HK-2 (cell line): ENCODE data around the gene CDHR3.
A peak's percentile ranks its signal among the peaks of the same experiment; 100 is the strongest.
"Not testable (repeated sequence)": the region's sequence is repeated elsewhere in the genome, so short reads cannot be mapped to it uniquely, and the experiment has no call there.

Experiments
- DNase-seq: peaks from one replicate; pipeline ENCODE4 v3.0.0-alpha.2; 2018; ENCODE audit not compliant: unreplicated experiment

CDHR3 gene

DNA sequence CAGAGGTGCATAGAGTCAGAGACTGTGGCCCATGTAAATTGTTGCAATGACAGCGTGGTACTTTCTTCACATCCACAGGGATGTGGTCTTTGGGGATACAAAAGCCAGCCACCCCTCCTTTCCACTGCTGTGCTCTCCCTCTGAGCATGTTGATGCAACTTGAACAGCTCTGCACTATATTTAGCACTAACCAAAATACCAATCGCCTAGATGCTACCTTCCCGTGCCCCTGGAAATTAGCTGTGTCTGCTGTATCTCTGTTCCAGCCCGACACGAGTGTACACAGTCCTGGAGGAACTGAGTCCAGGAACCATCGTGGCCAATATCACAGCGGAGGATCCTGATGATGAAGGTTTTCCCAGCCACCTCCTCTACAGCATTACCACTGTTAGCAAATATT lies 38.1 kb downstream of the CDHR3 start:
- no peak for DNase-seq

DNA sequence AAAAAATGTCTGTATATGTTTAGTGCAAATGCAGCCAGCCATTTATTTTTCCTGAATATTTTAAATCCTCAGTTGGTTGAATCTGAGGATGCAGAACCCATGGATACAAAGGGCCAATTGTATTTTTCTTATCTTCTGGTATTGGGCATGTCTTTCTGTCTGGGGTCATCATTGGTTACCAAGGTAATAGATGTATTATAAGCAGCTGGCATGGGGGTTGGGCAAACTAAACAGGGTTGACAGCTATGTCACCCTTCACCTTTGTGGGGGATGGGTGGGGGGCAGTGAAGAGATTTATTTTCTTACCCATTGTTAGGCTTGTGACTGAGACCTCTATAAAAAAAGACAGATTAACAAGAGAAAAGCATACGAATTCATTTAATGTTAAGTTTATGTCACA lies 38.8 kb downstream of the CDHR3 start:
- DNase-seq: no peak

DNA sequence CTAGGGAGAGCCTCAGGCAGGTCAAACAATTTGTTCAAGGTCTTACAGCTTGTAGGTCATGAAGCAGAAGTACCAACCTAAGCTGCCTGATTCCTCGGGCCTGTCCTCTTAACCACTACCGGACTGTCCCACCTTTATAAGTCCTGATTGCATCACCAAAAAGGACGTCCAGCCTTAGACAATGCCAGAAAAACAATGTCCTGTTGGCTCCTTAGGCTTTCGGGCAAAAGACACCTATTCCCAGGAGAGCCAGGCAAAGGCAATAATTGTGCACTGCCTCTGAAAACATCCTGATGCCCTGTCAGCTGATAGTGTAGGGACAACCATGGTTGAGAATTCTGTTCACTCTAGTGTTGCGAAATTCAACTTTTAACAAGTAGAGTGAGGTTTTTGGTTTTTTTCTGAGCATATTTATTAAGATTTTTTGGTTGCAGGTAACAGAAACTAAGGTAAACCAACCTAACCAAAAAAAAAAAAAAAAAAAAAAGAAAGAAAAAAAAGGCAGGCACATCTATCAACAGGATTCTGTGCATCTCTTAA lies 40.5 kb downstream of the CDHR3 start:
- DNase-seq: no peak

DNA sequence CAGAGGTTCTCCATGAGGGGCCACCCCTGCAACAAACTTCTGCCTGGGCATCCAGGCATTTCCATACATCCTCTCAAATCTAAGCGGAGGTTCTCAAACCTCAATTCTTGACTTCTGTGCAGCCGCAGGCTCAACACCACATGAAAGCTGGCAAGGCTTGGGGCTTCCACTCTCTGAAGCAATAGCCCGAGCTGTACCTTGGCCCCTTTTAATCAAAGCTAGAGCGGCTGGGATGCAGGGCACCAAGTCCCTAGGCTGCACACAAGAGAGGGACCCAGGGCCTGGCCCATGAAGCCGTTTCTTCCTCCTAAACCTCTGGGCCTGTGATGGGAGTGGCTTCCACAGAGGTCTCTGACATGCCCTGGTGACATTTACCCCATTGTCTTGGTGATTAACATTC lies 43.8 kb downstream of the CDHR3 start:
- DNase-seq: no peak

DNA sequence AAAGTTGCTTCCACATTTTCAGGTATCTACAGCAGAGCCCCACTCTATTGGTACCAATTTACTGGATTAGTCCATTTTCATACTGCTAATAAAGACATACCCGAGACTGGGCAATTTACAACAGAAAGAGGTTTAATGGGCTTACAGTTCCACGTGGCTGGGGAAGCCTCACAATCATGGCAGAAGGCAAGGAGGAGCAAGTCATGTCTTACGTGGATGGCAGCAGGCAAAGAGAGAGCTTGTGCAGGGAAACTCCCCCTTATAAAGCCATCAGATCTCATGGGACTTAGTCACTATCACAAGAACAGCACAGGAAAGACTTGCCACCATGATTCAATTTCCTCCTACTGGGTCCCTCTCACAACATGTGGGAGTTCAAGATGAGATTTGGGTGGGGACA lies 44.7 kb downstream of the CDHR3 start:
- DNase-seq: not testable (repeated sequence)

DNA sequence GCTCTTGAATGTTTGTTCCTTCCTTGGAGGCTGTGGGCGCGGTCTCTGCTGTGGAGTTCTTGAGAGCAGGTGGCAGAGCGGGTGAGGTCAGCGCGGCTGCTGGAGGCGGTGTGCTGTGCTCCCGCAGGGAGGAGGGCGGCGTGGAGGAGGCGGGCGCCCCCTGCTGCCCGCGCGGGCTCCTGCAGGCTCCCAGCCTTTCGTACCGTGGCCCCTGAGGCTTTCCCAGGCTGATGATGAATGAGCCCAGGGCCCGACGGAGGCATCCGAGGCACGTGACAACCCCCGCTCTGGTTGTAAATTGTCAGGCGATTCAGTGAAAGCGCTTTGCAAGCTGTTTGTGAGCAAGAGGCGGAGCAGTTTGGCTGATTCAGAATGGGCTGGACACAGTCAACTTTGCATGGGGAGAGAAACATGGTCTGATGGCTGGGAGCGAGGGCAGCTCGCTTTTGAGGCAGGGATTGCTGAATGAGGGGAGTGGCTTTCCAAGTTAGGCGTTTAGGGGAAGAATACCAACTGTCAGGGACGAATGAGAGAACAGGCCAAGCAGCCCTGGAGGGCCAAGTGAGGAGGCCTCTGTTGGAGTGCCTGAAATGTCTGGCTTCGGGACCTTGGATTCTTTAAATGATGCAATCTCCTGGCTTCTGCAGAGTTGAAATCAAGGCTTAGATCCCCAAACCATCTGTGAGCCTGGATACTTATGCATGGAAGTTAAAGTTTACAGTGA lies 46.6 kb downstream of the CDHR3 start:
- DNase-seq: peak; percentile 95

DNA sequence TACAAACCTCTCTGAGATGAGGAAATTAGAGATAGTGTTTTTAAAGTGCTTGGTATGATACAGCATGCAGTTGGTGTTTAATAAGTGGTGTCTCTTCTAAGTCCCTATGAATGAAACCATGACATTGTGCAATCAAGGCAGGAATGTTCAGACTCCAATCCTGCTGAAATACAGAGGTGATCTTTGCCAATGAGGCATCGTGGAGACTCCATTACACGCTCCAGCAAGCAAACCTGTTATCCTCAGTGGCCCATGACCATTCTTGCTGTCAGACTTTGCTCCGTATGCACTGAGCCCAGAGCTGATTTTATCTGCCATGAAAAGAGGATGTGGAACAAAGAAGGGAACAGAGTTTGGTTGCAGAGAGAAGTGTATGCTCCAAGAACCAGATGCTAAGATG lies 47.3 kb downstream of the CDHR3 start:
- peak; percentile 13 for DNase-seq

DNA sequence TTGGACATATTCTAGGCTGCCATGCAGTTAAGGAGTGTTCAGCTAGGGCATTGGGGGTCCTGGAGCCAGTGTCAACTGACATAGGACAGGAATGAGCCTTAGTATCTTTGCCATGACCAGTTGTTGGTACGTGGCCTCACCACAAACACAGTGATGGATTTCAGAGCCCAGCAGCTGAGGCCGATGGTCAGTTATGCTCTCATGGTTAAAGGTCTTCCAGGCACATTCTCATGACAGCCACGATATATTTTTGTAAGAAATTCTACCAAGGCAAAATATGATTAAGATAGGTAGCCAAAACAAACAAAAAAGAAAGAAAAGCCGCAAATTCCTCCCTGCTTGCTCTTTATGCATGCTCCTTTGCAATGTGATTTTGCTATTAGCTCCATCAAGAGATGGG lies 47.8 kb downstream of the CDHR3 start:
- no peak for DNase-seq

DNA sequence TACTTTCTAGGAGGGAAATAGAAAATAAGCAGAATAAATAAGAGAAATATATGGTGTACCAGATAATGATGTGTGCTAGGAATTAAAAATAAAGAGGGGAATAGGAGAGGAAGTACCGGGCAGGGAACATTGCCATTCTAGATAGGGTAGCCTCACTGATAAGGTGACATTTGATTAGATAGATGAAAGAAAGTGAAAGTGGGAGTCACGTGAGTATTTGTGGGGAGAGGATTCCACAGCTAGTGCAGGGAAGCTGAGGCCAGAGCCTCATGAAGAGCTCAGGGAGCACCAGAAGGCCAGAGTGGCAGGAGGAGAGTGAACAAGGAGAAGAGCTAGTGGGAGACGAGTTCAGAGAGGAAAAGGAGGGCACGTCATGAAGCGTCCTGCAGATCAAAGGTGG lies 49.1 kb downstream of the CDHR3 start:
- no peak for DNase-seq

DNA sequence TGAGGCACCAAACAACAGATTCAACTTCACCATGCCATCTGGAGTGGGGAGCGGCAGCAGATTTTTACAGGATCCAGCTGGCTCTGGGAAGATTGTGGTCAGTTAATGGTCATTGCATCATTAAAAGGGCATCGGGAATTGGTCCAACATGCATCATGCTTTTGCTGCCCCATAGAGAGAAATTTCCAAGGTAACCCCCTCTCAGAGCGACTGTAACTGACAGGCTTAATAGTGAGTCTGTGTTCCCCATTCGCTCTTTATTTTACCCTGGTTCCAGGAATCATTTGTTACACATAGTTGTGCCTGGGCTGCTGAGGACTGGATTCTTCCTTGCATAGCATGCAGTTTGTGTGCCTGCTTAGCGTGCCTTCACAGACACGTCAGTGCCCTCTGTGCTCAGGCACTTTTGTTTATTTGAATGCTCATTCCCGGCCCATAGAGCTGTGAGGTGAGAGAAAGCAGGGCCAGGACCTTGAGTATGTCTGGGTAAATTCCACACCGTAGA lies 49.9 kb downstream of the CDHR3 start:
- no peak for DNase-seq

DNA sequence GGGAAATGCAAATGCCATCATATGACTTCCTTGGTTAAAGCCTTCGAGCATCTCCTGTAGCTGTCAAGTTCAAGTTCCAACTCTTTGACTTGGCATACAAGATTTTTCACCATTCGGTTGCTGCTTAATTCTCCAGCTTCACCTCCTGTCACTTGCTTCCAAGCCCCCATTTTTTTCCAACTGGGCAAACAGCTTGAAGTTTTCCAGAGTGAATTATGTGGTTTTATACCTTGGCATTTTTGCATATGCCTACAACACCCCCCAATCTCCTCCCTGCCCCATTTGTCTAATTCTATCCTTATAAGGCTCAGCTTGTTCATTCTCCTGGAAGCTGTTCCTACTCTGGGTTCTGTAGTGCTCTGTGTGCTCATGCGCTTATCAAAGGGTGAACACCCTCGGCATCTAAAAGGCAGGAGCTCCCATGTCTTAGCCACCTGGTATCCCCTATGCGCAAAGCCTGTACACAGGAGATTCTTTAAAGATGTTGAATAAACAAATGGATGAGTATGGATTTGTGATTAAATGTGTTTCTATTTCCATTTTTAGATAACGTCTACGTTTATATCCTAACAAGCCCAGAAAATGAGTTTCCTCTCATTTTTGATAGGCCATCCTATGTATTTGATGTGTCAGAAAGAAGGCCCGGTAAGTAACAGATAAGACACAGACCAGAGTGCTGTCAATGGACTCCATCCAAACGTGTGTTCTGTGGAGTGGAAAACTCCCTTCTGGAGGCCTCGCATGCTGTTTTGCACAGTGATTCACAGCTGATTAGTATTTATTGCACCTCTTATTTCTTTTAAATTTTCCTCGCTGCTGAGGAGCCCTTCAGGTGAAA lies 52.5 kb downstream of the CDHR3 start:
- no peak for DNase-seq

DNA sequence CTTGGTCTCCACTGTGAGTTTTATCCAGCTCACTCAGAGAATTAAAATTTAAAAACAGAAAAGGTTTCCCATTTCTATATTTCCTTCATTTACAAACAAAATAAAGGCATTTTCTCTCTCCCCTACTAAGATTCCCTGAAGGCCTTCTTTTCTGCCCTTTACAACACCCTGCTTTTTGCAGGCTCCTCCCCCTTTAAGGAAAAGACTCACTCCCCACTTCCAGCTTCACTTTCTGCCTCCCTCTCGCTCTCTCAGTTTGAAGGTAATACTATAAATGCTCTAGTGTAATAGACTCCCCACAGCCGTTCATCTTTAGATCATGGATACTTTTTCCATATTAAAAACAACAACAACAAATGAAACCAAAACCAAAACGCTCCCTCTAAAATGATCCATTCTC lies 53.3 kb downstream of the CDHR3 start:
- DNase-seq: no peak

DNA sequence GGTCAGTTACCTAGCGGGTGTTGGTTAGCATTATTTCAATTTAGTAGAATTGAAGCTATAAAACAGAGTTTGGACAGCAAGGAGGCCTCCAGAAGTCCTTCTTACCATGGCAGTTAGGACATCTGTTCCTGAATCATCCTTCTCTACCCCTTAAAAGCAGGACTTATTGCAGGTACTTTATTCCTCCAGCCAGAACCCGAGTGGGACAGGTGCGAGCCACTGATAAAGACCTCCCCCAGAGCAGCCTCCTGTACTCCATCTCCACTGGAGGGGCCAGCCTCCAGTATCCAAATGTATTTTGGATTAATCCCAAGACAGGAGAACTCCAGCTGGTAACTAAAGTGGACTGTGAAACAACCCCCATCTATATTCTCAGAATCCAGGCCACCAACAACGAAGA lies 54.6 kb downstream of the CDHR3 start:
- DNase-seq: no peak

DNA sequence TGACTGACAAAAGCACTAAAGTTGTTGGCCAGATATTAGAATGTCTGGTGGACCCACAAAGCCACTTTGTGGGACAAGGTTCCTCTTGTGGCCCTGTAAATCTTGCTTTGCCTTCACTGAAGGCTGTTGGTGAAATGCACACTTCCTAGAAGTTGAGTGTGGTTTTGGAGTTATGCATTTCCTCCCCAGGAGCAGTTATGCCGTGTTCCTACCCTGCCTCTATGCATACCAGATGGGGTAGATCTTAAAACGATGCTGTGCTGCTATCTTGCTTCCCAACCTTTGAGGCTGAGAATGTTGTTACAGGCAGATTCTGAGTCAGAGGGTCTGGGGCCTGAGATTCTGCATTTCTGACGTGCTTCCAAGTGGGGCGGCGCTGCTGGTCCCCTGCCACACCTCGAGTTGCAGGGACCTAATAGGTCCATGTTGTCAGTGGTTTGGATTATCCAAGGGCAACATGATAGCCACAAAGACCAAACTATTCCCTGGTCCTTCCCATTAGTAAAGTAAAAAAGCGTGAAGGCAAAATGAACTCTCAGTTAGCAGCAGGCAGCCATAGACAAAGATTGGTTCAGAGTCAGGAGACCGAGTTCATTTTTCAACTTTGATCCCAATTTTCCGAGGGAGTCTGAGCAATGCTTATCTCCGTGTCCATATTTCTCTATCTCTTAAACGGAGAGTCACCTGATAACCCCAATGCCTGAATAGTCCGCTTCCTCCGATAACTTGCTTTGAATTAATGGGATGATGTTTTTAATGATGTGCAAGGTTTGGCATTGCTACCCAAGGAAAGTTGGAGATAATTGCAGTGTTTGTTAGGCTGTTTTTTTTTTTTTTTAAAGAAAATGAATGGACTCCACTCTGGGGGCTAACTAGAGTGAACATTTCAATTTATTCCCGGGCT lies 55.8 kb downstream of the CDHR3 start:
- DNase-seq: no peak

DNA sequence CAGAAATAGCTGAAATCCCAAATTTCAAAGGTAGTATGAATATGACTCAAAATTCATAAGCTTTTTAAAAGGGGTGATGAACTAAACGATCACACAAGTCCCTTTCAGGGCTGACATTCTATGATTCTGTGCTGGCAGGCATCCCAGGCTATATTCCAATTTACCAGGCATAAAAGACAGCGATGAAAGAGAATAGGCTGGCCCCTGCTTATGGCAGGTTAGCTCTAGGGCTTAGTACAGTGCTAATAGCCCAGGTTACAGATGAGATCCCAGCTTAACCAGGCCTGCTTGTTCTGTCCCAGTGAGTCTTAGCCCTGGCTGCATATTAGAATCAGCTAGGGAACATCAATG lies 56.4 kb downstream of the CDHR3 start:
- DNase-seq: no peak

DNA sequence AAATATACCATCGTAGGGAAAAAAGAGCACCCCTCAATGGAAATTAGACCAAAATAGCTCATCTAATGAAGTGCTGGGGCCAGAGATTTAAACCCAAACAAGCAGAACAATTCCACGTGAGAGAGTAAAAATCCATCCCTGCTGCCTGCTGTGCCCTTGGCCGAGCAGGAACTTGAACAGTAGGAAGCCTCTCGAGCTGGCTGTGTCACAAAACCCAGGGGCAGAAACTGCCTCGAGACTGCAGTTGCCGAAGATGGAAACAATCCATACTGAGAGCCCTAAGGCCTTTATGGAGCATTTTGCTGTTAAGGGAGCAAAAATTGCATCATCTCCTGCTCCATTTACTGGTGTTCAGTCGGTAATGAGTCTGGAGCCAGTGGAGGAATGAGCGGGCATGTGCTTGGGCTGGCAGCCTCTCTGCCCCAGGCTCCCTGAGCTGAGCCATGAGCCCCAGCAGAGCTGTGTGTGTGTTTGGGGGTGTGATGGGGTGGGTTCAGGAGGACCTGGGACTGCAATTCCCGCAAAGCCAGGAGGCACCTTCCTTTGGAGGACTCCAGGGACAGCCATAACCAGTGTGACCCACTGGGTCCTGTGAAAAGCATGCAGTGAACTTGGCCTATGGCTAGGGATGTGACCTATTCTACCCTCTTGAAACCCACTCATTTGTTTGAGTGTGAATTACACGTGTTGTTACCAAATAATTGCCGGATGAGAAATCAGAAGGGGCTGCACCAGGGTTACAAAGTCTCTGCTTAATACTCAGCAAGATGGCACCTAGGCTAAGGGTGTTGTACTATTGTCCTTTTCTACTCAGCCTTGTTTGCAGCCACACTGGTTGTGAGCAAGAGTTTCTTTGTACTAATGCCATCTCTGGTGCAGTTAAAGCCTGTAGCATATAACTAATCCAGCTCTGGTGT lies 58.3 kb downstream of the CDHR3 start:
- no peak for DNase-seq

DNA sequence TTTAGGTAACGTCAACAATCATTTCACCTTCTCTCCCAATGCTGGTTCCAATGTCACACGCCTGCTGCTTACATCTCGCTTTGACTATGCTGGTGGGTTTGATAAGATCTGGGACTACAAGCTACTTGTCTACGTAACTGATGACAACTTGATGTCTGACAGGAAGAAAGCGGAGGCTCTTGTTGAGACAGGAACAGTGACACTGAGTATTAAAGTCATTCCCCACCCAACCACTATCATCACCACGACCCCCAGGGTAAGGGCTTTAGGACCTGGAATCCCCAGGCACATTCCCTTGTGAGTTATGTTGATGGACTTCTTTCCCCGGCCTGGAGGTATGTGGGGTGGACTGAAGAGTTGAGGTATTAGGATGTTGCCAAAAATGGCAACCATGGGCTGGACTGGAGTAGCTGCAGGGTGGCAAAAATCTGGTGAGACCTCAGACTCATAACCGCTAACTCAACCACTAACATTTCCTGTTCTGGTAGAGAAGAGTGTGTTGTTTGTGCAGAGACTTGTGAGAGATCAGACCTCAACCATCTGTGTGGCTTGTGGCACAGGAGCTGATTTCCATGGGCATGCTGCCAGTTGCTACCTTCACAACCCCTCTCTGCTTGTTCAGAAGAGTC lies 59.2 kb downstream of the CDHR3 start:
- DNase-seq: no peak

DNA sequence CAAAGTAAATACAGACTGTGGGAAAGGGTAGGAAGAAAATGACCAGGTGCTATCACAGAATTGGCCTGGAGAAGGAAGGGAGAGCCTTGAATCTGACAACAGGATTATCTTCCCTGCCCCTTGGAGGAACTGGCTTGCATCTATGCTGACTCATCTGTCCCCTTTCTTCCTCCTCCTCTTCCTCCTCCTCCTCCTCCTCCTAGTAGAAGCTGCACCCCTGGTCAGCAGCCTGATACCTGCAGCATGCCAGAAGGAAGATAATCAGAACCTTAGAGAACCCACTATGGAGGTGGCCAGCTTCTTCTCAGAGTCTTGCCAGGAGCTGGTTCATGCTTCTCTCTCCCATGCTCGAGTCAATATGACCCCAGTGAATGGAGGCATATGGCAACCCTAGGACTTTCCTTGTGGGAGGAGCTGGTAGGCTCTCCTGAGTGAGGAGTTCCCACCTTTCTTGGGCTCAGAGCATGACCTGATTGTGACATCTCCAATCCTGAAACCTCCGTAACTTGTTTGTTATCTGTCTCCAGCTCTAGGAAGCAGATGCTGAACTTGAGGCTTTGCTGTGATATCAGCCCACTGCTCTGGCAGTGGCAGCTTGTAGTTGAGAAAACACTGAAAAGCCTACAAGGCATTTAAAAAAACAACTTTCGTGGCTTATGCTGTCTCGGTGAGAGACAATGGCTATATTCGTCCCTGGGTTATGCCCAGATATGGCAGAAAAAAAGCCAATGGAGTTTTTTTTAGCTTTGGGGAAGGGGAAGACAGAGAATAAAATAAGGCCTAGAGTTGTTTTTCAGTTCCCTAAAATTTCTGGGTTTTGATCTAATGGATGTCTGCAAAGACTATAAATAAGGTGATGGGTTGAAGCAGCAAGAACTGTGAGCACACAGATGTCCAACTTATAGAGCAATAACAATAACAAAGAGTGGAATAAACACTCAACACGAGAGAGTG lies 60.6 kb downstream of the CDHR3 start:
- DNase-seq: no peak

DNA sequence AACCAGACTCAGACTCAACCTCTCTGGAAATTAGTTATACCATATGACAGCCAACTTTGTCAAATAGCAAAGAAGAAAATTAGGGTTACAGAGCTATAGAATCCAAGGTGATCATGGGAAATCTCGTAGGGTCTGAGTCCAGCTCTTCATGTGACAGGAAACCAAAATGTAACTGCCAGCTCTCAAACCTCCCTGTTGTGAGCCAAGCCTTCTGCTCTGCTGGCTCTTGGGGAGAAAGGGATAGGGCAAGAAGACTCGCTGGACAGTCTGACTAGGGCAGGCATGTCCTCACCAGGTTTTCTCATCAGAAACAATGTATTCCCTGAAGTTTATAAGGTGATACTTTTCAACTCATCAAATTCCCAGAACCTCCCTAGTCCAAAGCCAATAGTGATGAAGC lies 63.0 kb downstream of the CDHR3 start:
- no peak for DNase-seq
